HG03280 (cell line): ENCODE results near the gene TUBGCP6.

Source experiments
- ATAC-seq: cut with Tn5 transposase; IDR thresholded peaks from one replicate; pipeline ENCODE4 v1.9.1; 2021; ENCODE audit warnings: mild to moderate bottlenecking, moderate library complexity; ENCODE audit not compliant: unreplicated experiment

The TUBGCP6 gene

DNA sequence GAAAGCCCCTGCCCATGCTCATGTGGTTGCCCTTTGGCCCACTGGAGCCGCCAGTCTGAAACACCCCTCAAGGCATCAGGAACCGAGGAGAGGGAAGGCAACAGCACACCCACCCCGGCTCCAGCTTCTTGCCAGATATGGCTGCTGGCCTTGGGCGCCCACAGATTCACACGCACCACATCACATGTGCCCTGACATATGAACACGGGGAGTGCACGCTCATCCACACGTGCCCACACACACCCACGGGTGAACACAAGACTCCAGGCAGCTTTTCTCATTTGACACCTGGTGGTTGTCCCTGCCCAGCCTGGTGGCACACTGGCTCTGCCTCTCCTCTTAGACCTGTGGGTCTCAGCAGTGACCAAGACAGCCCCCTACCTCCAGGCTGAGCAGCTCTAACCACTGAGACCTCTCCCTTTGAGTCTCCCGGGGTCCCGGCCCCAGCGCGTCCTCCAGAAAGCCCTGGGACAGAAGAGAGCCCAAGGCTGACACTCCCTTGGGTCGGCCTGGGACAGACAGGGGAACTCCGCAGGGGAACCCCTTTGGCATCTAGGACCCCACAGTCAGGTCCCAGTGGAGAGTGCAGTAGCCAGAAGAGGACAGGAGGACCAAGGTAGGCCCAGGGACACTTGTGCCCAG is 19.4 kb upstream of the TUBGCP6 start:
- no peak for ATAC-seq

DNA sequence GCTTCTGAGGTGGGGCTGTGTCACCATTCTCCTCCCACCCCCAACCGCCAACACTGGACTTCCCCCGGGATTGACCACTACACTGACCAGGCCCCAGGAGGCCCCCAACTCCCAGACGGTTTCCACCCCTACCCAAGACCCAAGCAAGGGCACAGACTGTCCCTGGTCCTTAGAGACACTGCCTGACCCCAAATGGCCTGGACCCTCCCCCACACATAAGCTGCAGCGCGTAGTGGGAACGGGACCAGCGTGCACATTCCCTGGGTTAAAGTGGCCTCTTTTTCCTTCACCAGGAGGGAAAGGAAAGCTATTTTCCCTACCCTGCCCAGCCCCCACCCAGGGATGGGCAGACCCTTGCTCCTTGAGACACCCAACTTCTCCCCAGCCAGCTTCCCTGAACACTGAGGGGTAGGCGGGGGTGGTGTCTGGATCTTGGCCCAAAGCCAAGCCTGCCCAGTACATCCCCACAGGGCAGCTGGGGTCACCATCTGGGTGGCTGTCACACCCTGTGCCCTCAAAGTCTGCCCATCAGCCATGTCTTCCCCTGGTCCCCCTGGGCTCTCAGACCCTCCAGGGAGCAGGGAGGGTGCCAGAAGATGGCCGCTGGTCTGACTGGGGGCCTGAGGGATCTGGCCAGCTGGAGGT is 18.3 kb upstream of the TUBGCP6 start:
- ATAC-seq = no peak

DNA sequence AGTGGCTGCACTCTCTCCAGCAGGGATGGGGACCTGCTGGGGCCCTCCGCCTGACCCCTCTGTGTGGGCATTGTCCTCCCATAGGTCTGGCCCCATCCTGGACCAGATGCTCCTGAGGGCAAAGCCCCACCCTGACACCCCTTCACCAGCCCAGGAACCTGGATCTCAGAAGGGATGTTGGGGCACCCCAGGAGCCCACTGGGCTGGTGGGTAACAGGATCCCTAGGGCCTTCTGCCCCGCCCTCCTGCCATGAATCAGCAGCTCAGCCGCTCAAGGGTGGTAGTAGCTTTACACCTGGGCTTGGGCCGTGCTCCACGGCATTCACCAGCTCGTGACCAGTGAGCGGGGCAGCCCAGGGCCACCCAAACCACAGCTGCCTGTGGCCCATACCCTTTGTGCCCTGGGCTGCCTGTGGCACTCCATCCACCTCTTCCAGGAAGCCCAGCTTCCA is 17.7 kb upstream of the TUBGCP6 start:
- ATAC-seq = no peak

DNA sequence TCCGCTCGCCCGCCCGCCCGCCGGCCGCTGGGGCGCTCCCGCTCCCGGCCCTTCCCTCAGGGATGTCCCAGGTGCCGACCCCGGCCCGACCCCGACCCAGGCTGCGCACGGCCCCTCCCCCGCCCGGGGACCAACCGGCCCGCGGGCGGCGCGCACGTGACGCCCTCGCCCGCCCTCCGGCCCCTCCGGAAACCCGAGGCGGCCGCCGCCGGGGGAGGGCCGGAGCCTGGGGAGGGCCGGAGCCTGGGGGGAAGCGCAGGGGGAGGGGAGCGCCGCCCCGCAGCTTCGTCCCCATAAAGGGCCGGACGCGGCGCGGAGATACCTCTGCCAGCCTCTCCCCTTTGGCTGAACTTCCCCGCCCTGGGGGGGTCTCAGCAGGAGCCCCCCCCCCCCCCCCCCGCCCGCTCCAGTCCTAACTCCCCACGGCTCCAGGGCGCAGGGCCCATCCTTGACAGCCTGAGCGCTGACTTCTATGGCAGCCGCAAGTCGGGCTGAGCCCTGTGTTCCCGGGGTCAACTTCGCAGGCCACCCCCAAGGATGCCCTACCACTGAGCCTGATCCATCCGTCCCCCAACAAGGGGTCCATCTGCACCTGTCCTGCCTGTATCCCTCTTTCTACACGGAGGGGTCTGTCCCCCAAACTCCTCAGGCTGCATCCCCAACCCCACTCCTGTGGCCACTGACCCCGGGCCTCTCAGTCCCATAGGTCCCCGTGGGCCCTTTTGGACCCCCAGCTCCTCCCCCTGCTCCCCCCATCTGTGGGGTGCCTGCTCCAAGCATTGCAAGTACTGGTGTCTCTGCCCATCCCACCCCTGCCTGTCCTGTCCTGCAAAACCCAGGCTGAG is 17.0 kb upstream of the TUBGCP6 start, which contains the start of gene MAPK12:
Gene MAPK12, minus strand, starts transcription at position 69 of the 845 bp plus-strand sequence. CDS start 174 bp downstream, outside the sequence.
- ATAC-seq = no peak

DNA sequence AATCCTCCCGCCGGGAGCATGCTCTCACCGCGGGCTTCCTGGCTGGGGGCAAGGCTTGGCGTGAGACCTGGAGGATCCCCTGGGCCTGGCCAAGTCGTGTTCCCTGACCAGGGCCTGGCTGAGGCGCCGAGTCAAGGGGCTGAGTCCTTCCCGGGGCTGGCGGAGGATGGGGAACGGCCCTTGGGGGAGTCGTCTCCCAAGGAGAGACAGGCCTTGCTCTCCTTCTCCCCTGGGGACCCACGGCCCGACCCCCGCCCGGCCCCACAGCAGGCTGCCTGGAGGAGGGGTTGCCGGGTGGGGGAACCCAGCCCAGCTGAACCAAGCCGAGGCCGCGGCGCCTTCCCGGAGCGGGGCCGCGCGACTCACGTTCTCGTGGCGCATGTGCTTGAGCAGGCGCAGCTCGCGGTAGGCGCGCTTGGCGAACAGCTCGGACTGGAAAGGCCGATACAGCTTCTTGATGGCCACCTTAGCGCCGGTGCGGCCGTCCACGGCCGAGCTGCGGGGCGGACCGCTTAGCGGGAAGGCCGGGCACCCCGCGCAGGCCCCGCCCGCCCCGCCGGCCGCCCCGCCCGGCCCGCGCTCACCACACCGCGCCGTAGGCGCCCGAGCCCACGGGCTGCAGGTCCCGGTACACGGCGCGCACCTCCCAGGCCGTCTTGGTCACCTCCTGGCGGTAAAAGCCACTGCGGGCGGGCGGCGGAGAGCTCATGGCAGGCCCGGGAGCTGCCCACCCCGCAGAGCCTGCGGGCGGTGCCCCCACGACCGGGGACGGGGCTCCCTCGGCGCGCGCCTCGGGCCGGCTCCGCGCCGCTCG is 16.2 kb upstream of the TUBGCP6 start:
- no peak for ATAC-seq

DNA sequence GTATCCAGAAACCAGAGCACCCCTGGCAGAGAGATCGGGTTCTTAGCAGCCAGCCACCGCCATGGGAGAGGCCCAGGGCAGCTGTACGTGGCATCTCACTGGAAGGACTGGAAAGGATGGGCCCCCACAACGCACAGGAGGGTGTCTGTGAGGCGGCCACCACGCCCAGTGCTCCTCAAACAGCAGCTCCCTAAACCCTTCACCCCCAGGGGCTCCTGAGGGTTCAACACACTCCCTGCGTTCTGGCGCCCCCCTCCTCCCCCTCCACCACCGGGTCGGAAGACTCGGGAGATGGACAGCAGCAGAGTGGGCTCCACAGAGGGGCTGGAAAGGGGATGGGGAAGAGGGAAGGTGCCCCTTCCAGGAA is 15.6 kb upstream of the TUBGCP6 start:
- no peak for ATAC-seq

DNA sequence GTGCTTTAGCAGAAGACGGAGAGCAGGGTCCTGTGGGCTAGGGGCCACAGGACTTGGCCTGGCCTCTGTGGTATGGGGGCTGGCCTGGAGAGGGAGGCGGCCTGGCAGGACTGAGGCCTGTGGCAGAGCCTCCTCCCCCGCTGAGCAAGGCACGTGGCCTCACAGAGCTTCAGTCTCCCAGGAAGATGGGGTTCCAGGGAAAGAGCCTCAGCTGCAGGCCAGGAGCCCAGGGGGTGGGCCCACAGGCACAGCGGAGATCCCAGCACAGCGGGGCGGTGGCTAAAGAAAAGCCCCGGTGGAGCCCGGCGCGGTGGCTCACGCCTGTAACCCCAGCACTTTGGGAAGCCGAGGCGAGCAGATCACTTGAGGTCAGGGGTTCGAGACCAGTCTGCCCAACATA is 14.5 kb upstream of the TUBGCP6 start:
- no peak for ATAC-seq

DNA sequence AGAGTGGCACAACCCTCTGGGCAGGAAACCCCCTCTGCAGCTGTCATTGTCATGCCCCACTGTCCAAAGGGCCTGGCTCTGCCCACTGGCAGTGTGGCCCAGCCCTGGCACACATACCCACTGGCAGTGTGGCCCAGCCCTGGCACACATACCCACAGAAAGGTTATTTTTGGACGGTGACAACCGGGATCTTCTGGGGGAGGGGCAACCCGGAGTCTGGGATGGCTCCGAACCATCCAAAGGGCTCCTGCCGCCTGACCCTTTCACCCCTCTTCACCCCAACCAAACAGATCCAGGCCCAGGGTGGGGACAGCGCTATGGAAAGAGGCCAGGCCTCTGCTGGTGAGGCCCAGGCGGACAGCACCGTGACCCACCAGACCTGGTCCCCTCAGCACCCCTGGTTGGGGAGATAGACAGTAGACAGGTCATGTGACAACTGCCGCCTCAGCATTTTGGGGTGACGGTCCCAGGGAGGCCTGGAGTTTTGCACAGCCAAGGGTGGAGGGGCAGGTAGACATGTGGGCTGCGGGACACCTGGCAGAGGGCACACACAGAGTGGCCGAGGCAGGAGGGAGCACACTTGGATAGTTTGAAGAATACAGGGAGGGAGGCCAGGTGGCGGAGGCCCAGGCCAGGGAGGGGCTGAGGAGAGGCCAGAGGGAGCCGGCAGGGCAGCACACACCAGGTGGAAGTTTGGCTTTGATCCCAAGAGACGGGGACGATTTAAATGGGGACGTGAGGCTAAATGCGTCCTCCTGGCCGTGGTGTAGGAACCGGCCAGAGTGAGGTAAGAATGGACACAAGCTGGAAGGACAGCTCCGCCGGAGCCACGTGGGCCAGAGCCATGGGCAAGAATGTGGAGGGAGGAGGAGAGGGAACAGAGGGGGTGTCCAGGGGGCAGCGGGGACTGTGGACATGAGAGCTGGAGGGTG is 13.8 kb upstream of the TUBGCP6 start:
- ATAC-seq = no peak

DNA sequence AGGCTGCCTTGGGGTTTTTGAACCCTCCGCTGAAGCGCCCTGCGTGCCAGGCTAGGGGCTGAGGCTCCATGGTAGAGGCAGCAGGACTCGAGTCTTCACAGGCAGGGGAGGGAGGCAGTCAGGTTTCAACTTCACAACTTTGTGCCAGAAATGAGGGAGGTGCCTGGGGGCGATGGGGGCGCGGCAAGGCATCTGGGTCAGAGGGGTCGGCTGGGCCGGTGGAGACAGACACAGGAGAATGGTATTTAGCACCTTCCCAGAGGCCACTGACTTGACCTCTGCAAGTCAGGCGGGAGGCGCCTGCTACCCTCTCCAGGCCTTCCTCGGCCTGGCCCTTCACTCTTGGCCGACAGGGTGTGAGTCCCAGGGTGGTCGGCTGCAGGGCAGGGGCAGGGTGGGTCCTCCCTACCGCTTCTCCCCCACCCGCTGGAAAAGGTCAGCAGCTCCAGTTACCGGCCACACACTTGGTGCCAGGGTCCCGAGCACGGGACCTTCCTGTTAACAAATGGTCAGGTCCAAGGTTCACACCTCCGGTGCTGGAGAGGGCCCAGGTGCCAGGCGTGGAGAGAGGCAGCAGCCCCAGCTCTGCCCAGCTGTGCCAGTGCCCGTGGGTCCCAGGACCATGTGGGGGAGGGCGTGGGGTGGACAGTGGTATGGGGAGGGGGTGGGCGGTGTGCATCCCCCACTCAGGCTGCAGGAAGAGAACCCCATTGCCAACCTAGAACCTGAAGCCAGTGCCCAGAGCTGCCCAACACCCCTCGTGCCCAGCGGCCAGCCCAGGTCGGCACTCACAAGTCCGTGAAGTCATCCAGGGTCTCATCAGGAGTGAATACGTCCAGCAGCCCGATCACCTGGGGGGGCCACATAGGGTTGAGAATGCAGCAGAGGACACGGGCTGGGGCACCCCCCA is 12.9 kb upstream of the TUBGCP6 start:
- no peak for ATAC-seq

DNA sequence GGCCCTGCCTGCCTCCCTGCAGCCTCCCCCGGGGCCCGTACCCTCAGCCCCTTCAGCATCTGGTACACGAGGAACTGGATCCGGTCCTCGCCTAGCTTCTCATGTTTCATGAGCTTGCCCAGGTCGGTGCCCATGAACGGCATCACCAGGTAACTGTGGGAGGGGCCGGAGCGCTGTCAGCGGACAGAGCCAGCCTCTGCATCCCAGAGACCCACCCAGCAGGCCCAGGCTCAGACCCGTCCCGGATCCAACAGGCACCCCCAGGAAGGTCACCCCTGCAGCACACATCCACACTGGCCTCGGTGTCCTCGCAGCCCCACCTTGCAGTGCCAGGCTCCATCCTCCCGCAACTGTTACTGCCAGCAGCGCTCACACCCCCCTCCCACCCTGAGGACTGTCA is 12.2 kb upstream of the TUBGCP6 start:
- ATAC-seq = no peak

DNA sequence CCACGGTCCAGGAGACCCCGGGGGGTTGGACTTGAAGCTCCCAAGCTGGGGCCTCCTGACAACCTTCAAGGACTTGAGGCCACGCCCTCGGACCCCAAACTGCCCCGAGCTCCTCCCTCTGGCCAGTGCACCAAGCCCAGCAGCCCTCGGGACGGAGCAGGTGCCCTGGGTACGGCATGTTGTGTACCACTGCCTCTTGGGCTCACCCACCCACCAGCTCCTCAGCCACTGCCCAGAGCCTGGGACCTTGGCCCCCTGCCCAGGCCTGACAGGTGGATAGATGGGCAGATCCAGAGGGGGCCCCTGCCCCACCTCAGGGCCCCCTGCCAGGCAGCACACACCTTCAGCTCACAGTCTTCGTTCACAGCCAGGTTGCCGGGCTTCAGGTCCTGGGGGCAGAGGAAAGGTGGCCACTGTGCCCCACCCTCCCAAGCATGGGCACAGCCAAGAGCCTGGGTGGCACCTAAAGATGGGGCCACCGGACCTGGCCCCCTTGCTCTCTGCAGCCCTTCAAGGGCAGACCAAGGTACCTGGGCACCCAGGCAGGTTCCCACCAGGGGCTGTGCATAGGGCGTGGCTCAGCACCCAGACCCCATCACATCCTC is 11.5 kb upstream of the TUBGCP6 start:
- no peak for ATAC-seq

DNA sequence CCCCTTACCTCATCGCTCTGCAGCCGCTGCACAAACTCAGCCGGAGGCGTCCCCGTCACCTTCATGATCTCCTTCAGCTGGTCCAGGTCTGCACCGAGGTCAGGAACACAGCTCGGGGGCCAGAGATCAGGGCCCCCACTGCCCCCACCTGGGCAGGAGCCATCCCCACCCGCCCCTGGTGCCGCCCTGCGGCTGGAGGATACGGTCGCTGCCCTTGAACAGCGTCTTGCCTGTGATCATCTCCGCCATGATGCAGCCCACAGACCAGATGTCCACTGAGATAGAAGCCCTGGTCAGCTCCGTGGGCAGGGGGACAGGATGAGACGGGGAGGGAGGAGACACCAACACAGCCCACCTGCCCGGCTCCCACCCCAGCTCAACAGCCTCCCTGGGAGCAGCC is 10.8 kb upstream of the TUBGCP6 start:
- no peak for ATAC-seq

DNA sequence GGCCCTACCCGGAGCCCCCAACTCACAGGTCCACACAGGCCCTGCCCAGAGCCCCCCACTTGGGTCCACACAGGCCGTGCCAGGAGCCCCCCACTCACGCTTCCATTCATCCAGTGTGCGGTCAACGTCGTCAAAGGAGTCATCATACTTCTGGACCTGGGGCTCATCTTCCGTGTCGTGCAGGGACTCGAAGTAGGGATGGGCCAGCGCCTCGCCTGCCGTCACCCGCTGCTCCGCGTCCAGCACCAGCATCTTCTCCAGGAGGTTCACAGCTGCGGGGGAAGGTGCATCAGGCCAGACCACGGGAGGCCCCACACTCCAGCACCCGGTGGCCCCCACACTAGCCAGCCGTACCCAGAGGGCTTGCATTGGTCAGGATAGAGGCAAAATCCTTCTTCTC is 10.3 kb upstream of the TUBGCP6 start:
- no peak for ATAC-seq

DNA sequence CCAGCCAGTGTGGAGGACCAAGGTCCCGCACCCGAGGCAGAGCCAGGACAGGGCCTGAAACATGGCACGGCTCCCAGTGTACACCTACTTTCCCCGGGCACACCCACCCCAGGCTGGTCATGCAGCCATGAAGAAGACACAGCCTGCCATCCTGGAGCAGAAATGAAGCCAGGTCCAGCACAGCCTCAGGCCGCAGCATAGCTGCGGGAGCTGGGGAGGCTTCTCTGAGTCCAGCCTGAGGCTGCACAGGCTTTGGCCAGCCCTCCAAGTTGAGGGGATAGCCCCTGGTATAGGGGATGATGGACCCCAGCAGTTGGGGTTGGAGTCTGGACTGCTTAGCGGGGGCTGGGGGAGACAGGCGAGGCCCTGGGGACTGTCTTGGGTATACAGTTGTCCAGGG is 9.1 kb upstream of the TUBGCP6 start:
- ATAC-seq = no peak

DNA sequence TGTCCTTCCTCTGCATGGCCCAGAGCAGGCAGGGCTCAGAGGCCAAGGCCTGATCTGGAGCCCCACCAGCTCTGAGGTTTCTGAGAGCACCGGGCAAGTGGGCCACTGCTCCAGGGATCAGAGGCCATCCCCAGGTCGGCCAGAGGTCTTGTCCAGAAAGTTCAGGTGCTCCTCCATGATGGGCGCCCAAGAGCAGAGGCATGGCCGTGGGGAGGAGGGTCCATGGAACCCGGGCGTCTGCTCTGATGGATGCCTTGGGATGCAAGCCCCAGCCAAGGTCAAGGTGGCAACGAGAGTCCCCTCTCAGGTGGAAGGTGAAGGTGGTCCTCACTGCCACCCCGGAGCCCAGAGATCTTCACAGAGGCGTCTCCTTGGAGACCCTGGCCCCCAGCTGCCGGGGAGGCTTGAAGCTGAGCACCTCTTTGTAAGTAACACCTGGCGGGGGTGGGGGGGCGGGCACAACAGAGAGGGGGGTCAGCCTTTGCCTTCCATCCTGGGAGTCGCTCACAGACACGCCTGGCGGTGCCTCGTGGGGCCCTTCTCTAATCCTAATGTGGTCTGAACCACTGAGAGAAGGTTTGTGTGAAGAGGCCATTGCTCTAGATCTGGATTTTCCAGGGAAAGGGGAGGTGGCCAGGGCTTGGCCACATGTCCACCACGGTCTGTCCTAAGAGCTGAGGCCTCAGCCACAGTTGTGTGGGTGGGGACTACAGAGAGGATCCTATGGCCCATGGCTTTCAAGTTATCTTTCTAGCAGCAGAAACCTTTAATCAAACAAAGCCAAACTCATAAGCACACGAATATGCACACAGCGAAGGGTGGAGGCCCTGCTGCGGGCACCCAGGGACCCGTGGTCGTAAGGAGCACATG is 8.5 kb upstream of the TUBGCP6 start:
- ATAC-seq = no peak

DNA sequence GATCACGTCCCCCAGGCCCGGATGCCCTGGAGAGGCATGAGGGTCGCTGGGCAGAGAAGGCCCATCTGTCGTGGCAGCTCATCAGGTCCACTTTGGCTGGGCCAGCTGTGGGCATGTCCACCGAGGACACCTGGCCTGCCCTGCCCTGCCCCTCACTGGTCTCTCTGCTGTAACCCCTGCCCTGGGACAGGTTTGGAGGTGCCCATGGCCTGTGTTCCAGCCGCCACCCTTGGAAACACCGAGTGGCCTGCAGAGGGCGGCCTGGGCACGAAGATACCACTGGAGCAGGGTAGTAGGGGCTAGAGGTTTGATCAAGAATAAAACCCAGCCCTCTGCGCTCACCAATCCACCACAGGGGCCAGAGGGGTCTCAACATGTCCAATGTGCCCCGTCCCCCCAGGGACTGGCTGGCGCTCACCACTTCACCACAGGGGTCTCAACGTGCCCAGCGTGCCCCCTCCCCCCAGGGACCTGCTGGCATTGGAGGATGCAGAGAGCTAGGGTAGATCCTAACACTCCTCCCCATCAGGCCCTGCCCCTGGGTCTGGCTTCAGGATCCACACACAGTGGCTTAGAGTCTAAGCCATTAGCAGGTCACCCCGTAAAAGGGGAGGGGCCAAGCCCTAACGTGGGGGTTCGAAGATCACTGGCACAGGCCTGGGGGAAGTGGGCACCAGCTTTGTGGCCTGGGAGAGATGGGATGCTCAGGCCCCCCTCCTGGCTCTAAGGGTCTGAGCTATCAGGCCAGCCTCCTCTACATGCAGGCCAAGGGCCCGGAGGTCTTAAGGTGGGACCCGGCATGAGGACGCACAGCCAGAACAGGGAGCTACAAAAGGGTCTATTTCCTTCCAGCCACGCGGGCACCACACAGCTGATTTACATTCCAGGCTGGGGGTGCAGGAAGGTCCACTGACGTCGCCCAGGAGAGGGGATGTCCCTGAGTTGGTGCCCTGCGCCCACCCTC is 7.5 kb upstream of the TUBGCP6 start:
- ATAC-seq = no peak
